GM23338 (cell line): ENCODE results near the gene VPS50. TPM values are rescaled to one million over a fixed set of nuclear protein-coding genes. Genes with fewer than 3 reads are reported as not detected.

ENCODE experiments used
- ATAC-seq: fragments of 200-7000 bp; cut with Tn5 transposase; 3 replicates; pipeline ENCODE4 v1.9.1; 2020
- DNase-seq: peaks from one replicate; pipeline ENCODE4 v3.0.0-alpha.2; 2015; ENCODE audit warnings: low spot score
- H2AFZ ChIP-seq: fragments of 200-600 bp; sonication (generic); 2 replicates; pipeline ENCODE4 v1.8.0; 2016; ENCODE audit warnings: antibody characterized with exemption, mild to moderate bottlenecking, moderate library complexity
- H3F3A ChIP-seq: fragments of 200-600 bp; sonication (generic); replicated peaks from 2 replicates; pipeline ENCODE4 v1.8.0; 2017; ENCODE audit warnings: antibody characterized with exemption, mixed run types, low read depth
- H3K27ac ChIP-seq: fragments of 200-600 bp; sonication (generic); 2 replicates; pipeline ENCODE4 v1.6.1; 2016; ENCODE audit warnings: low read depth
- H3K27me3 ChIP-seq: fragments of 200-600 bp; sonication (generic); 2 replicates; pipeline ENCODE4 v1.8.0; 2016; ENCODE audit warnings: mild to moderate bottlenecking, mixed run types, moderate library complexity; ENCODE audit not compliant: insufficient read depth
- H3K36me3 ChIP-seq: fragments of 200-600 bp; sonication (generic); 2 replicates; pipeline ENCODE4 v1.8.0; 2016; ENCODE audit warnings: mild to moderate bottlenecking; ENCODE audit not compliant: insufficient read depth
- H3K4me1 ChIP-seq: fragments of 200-600 bp; sonication (generic); 2 replicates; pipeline ENCODE4 v1.8.0; 2016; ENCODE audit warnings: mild to moderate bottlenecking, moderate library complexity; ENCODE audit not compliant: insufficient read depth
- H3K4me2 ChIP-seq: fragments of 200-600 bp; sonication (generic); 2 replicates; pipeline ENCODE4 v1.7.1; 2017; ENCODE audit warnings: mixed run types
- H3K4me3 ChIP-seq: fragments of 200-600 bp; sonication (generic); 2 replicates; pipeline ENCODE4 v1.6.1; 2016; ENCODE audit warnings: mixed run types
- H3K79me2 ChIP-seq: fragments of 200-600 bp; sonication (generic); replicated peaks from 2 replicates; pipeline ENCODE4 v1.8.0; 2017; ENCODE audit warnings: mild to moderate bottlenecking; ENCODE audit not compliant: insufficient read depth
- H3K9me2 ChIP-seq: fragments of 200-600 bp; sonication (generic); 2 replicates; pipeline ENCODE4 v1.8.0; 2017; ENCODE audit not compliant: insufficient read depth
- H4K20me1 ChIP-seq: fragments of 200-600 bp; sonication (generic); replicated peaks from 2 replicates; pipeline ENCODE4 v1.8.0; 2017; ENCODE audit warnings: mild to moderate bottlenecking; ENCODE audit not compliant: insufficient read depth
- H3K27ac Mint-ChIP-seq: 2 replicates; pipeline ENCODE4 v1.8.0; 2020; ENCODE audit warnings: inconsistent platforms, mild to moderate bottlenecking, moderate library complexity, mixed read lengths
- H3K27me3 Mint-ChIP-seq: 3 replicates; pipeline ENCODE4 v1.8.0; 2022; ENCODE audit warnings: low read depth, mild to moderate bottlenecking, moderate library complexity, mixed read lengths, inconsistent platforms; ENCODE audit not compliant: insufficient read depth, poor library complexity
- H3K36me3 Mint-ChIP-seq: 3 replicates; pipeline ENCODE4 v1.8.0; 2021; ENCODE audit warnings: low read depth, mild to moderate bottlenecking, inconsistent platforms, moderate library complexity, mixed read lengths
- H3K4me1 Mint-ChIP-seq: 3 replicates; pipeline ENCODE4 v1.8.0; 2020; ENCODE audit warnings: mild to moderate bottlenecking, inconsistent platforms, mixed read lengths
- H3K4me3 Mint-ChIP-seq: 3 replicates; pipeline ENCODE4 v1.8.0; 2021; ENCODE audit warnings: moderate library complexity, mild to moderate bottlenecking, inconsistent platforms, mixed read lengths
- H3K9me3 Mint-ChIP-seq: 3 replicates; pipeline ENCODE4 v1.8.0; 2020; ENCODE audit warnings: moderate library complexity, mild to moderate bottlenecking, inconsistent platforms, mixed read lengths
- EZH2 ChIP-seq: fragments of 200-600 bp; sonication (generic); IDR thresholded peaks from one replicate; pipeline ENCODE4 v1.8.0; 2017; ENCODE audit warnings: antibody characterized with exemption, mild to moderate bottlenecking, low read depth; ENCODE audit not compliant: unreplicated experiment
- EZH2phosphoT487 ChIP-seq: fragments of 200-600 bp; sonication (generic); IDR thresholded peaks from one replicate; pipeline ENCODE4 v1.8.1; 2018; ENCODE audit warnings: antibody characterized with exemption; ENCODE audit not compliant: unreplicated experiment
- JUNB ChIP-seq: IDR thresholded peaks from one replicate; pipeline ENCODE4 v1.6.1; 2016; ENCODE audit warnings: antibody characterized with exemption; ENCODE audit not compliant: unreplicated experiment
- POLR2AphosphoS5 ChIP-seq: IDR thresholded peaks from 2 replicates; pipeline ENCODE4 v1.6.1; 2016; ENCODE audit warnings: antibody characterized with exemption, low read depth
- STAT1 ChIP-seq: IDR thresholded peaks from one replicate; pipeline ENCODE4 v1.6.1; 2016; ENCODE audit warnings: antibody characterized with exemption; ENCODE audit not compliant: unreplicated experiment
- polyA plus RNA-seq: library from polyadenylated mRNA; unstranded; fragments of >200 nt; fragmentation: Nextera tagmentation; extraction: Ambion mirVana; gene quantifications from 2 replicates; pipeline ENCODE4 v1.2.1, GENCODE V29; 2016
- total RNA-seq: library from RNA; depleted of rRNA; stranded (reverse); fragments of >200 nt; shearing (Covaris generic); gene quantifications from 2 replicates; pipeline ENCODE4 v1.2.3, GENCODE V29; 2014
- TF ChIP-seq, protein P1 (sequence below): fragments of 250-450 bp; sonication (Bioruptor Pico); IDR thresholded peaks from 2 replicates; pipeline ENCODE4 v1.5.0; 2020; ENCODE audit warnings: mild to moderate bottlenecking, moderate library complexity
- TF ChIP-seq, protein P2 (sequence below), 2 experiments: fragments of 200-600 bp in 1 of 2; sonication (generic) in 1 of 2; conservative IDR thresholded peaks; 2 replicates each; pipeline versions ENCODE4 v1.5.1 to v1.6.1; 2016 to 2017; ENCODE audit warnings: antibody characterized with exemption in 2 of 2, low read depth in 2 of 2, mild to moderate bottlenecking in 2 of 2, moderate library complexity in 1 of 2

Gene VPS50
- total and polyA plus RNA-seq, 2 experiments from 2014 or later: 4.3 to 12.3 TPM

DNA sequence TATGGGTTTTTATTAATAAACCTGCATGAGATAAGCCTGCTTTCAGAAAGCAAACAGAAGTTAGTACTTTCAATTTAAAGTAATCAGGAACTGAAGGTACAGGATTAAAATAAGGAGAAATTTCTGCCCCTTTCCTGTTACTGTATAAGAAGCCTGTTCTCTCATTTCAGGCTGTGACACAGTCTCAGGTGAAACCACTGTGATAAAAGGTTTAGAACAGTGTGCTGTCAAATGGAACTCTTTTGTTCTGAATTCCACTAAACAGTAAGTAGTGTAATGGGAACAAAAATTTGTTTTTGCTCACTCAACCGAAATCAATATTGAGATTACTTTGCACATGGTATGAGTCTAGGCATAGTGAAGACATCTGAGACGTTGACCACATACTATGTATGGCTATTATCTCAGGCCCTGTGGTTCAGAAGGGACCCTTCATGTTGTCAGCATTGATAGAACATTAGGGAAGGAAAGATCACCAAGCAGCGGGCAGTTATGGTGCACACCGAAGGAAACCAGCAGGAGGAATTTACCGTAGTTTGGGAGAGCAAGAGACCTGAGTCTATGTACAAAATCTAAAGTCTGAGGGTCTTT is 20.8 kb upstream of the VPS50 start (continued):
- TF ChIP-seq, protein P1, sequence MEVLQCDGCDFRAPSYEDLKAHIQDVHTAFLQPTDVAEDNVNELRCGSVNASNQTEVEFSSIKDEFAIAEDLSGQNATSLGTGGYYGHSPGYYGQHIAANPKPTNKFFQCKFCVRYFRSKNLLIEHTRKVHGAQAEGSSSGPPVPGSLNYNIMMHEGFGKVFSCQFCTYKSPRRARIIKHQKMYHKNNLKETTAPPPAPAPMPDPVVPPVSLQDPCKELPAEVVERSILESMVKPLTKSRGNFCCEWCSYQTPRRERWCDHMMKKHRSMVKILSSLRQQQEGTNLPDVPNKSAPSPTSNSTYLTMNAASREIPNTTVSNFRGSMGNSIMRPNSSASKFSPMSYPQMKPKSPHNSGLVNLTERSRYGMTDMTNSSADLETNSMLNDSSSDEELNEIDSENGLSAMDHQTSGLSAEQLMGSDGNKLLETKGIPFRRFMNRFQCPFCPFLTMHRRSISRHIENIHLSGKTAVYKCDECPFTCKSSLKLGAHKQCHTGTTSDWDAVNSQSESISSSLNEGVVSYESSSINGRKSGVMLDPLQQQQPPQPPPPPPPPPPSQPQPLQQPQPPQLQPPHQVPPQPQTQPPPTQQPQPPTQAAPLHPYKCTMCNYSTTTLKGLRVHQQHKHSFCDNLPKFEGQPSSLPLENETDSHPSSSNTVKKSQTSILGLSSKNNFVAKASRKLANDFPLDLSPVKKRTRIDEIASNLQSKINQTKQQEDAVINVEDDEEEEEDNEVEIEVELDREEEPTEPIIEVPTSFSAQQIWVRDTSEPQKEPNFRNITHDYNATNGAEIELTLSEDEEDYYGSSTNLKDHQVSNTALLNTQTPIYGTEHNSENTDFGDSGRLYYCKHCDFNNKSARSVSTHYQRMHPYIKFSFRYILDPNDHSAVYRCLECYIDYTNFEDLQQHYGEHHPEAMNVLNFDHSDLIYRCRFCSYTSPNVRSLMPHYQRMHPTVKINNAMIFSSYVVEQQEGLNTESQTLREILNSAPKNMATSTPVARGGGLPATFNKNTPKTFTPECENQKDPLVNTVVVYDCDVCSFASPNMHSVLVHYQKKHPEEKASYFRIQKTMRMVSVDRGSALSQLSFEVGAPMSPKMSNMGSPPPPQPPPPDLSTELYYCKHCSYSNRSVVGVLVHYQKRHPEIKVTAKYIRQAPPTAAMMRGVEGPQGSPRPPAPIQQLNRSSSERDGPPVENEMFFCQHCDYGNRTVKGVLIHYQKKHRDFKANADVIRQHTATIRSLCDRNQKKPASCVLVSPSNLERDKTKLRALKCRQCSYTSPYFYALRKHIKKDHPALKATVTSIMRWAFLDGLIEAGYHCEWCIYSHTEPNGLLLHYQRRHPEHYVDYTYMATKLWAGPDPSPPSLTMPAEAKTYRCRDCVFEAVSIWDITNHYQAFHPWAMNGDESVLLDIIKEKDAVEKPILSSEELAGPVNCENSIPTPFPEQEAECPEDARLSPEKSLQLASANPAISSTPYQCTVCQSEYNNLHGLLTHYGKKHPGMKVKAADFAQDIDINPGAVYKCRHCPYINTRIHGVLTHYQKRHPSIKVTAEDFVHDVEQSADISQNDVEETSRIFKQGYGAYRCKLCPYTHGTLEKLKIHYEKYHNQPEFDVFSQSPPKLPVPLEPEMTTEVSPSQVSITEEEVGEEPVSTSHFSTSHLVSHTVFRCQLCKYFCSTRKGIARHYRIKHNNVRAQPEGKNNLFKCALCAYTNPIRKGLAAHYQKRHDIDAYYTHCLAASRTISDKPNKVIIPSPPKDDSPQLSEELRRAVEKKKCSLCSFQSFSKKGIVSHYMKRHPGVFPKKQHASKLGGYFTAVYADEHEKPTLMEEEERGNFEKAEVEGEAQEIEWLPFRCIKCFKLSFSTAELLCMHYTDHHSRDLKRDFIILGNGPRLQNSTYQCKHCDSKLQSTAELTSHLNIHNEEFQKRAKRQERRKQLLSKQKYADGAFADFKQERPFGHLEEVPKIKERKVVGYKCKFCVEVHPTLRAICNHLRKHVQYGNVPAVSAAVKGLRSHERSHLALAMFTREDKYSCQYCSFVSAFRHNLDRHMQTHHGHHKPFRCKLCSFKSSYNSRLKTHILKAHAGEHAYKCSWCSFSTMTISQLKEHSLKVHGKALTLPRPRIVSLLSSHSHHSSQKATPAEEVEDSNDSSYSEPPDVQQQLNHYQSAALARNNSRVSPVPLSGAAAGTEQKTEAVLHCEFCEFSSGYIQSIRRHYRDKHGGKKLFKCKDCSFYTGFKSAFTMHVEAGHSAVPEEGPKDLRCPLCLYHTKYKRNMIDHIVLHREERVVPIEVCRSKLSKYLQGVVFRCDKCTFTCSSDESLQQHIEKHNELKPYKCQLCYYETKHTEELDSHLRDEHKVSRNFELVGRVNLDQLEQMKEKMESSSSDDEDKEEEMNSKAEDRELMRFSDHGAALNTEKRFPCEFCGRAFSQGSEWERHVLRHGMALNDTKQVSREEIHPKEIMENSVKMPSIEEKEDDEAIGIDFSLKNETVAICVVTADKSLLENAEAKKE (CRISPR knock-in tag): no peak
- TF ChIP-seq POLR2AphosphoS5: no peak
- TF ChIP-seq, protein P2, sequence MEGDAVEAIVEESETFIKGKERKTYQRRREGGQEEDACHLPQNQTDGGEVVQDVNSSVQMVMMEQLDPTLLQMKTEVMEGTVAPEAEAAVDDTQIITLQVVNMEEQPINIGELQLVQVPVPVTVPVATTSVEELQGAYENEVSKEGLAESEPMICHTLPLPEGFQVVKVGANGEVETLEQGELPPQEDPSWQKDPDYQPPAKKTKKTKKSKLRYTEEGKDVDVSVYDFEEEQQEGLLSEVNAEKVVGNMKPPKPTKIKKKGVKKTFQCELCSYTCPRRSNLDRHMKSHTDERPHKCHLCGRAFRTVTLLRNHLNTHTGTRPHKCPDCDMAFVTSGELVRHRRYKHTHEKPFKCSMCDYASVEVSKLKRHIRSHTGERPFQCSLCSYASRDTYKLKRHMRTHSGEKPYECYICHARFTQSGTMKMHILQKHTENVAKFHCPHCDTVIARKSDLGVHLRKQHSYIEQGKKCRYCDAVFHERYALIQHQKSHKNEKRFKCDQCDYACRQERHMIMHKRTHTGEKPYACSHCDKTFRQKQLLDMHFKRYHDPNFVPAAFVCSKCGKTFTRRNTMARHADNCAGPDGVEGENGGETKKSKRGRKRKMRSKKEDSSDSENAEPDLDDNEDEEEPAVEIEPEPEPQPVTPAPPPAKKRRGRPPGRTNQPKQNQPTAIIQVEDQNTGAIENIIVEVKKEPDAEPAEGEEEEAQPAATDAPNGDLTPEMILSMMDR (conservative IDR thresholded peaks at IDR 0.05; ENCODE audit: low read depth in 2 of 2): no peak
- TF ChIP-seq JUNB: no peak
- no peak for TF ChIP-seq EZH2
- no peak for TF ChIP-seq STAT1

DNA sequence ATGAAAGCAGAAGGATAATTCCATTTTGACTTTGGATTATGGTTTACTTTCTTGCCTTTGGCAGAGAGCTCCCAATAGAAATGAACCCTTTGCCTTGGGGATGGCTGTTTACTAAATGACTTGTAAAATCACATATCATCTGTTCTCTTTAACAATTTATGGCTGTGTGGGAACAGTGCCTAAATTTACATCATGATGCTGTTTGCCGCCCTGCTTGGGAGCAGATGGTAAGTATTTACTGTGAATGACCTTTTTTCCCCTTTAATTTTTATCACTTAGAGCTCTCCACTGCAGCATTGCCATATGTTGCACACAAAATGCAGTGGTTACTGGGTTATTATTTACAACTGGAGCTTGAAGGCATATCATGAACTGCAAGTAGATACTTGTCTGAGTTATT is 19.3 kb upstream of the VPS50 start:
- Mint-ChIP-seq H3K4me1 (no peaks in the 10 kb centered on the region), H3K4me3 (no peak overlapping the region), H3K27ac (no peak overlapping the region), H3K9me3 (no peaks in the 10 kb centered on the region), H3K27me3 (no peaks in the 10 kb centered on the region), H3K36me3 (no peaks in the 10 kb centered on the region)
- no peak overlapping the region for H2AFZ ChIP-seq
- H3K4me2 ChIP-seq: no peak overlapping the region
- DNase-seq (no peak), ATAC-seq (no peak)
- no peaks in the 10 kb centered on the region for H3K79me2 ChIP-seq
- H3K27ac ChIP-seq: no peak overlapping the region
- H3K4me3 ChIP-seq: no peak overlapping the region
- TF ChIP-seq EZH2phosphoT487: no peak
- H3K4me1 ChIP-seq: no peaks in the 10 kb centered on the region
- H3K9me2 ChIP-seq: no peaks in the 10 kb centered on the region
- H4K20me1 ChIP-seq: no peaks in the 10 kb centered on the region
- H3K27me3 ChIP-seq: no peaks in the 10 kb centered on the region; the same call in 1 of the 2 replicates
- no peaks in the 10 kb centered on the region for H3K36me3 ChIP-seq
- no peaks in the 10 kb centered on the region for H3F3A ChIP-seq
